Osteocyte (in vitro differentiated cells): ENCODE measurements around the gene KDM4B. TPM values are rescaled to one million over a fixed set of nuclear protein-coding genes. Genes with fewer than 3 reads are reported as not detected.

Experiments
- DNase-seq: peaks from one replicate; pipeline ENCODE4 v3.0.0; 2021; ENCODE audit warnings: mixed read lengths; ENCODE audit not compliant: unreplicated experiment; ENCODE audit errors: extremely low spot score
- H3K27ac Mint-ChIP-seq: one replicate; pipeline ENCODE4 v1.8.0; 2021; ENCODE audit warnings: mild to moderate bottlenecking, mixed read lengths; ENCODE audit not compliant: unreplicated experiment
- H3K27me3 Mint-ChIP-seq: one replicate; pipeline ENCODE4 v1.8.0; 2021; ENCODE audit warnings: mixed read lengths; ENCODE audit not compliant: unreplicated experiment
- H3K36me3 Mint-ChIP-seq: one replicate; pipeline ENCODE4 v1.8.0; 2021; ENCODE audit warnings: mixed read lengths; ENCODE audit not compliant: unreplicated experiment
- H3K4me1 Mint-ChIP-seq: one replicate; pipeline ENCODE4 v1.8.0; 2021; ENCODE audit warnings: mixed read lengths; ENCODE audit not compliant: unreplicated experiment
- H3K4me3 Mint-ChIP-seq: one replicate; pipeline ENCODE4 v1.8.0; 2021; ENCODE audit warnings: mild to moderate bottlenecking, moderate library complexity, mixed read lengths; ENCODE audit not compliant: unreplicated experiment
- H3K9me3 Mint-ChIP-seq: one replicate; pipeline ENCODE4 v1.8.0; 2021; ENCODE audit warnings: mixed read lengths; ENCODE audit not compliant: unreplicated experiment
- CTCF ChIP-seq: fragments of 200-600 bp; sonication (generic); IDR thresholded peaks from 2 replicates; pipeline ENCODE4 v1.5.0; 2021; ENCODE audit warnings: antibody characterized with exemption, mild to moderate bottlenecking, moderate library complexity
- total RNA-seq: library from RNA; stranded (reverse); gene quantifications from 2 replicates; pipeline ENCODE4 v1.2.1, GENCODE V29; 2021

The KDM4B gene
- total RNA-seq, 1 donor from 2014 or later, result 49.0 TPM

GRCh38 chr19:4969772-4970531, 1.0 kb downstream of the KDM4B start:
- Mint-ChIP-seq H3K36me3 (no peaks in the 10 kb centered on the region), H3K4me1 (peaks cover 49% of the 10 kb centered on the region), H3K27me3 (no peaks in the 10 kb centered on the region), H3K4me3 (peak overlapping the region; percentile 93), H3K27ac (peak overlapping the region; percentile 91), H3K9me3 (no peaks in the 10 kb centered on the region)
- no peak for DNase-seq
- TF ChIP-seq CTCF, result no peak

- Mint-ChIP-seq H3K4me1 (peaks cover 53% of the 10 kb centered on the region), H3K9me3 (no peaks in the 10 kb centered on the region), H3K27me3 (no peaks in the 10 kb centered on the region), H3K4me3 (peak overlapping the region; percentile 93), H3K36me3 (no peaks in the 10 kb centered on the region), H3K27ac (peak overlapping the region; percentile 91)
- TF ChIP-seq CTCF, result no peak
- no peak for DNase-seq
Measured at GRCh38 chr19:4970558-4971423, 1.9 kb downstream of the KDM4B start.

GRCh38 chr19:4971424-4971793, 2.5 kb downstream of the KDM4B start:
- peak overlapping the region; percentile 91 for H3K27ac Mint-ChIP-seq

GRCh38 chr19:4971816-4972495, 3.0 kb downstream of the KDM4B start:
- Mint-ChIP-seq H3K4me3 (peak overlapping the region; percentile 93), H3K27me3 (no peaks in the 10 kb centered on the region), H3K36me3 (peaks cover 3% of the 10 kb centered on the region), H3K27ac (peak overlapping the region; percentile 27), H3K9me3 (no peaks in the 10 kb centered on the region), H3K4me1 (peaks cover 55% of the 10 kb centered on the region)
- DNase-seq, result no peak
- TF ChIP-seq CTCF, result no peak

More at GRCh38 chr19:4971424-4971793, 2.5 kb downstream of the KDM4B start:
- no peak for TF ChIP-seq CTCF
- Mint-ChIP-seq H3K36me3 (peaks cover 1% of the 10 kb centered on the region), H3K9me3 (no peaks in the 10 kb centered on the region), H3K4me1 (peaks cover 54% of the 10 kb centered on the region), H3K4me3 (peak overlapping the region; percentile 93), H3K27me3 (no peaks in the 10 kb centered on the region)
- DNase-seq, result no peak
